OCI-LY1 (cell line): ENCODE results near the gene NRTN.

Experiments used
- H2AFZ ChIP-seq: fragments of 200-600 bp; sonication (generic), shearing (Covaris generic); 2 replicates; pipeline ENCODE4 v1.6.0; 2014; ENCODE audit warnings: antibody characterized with exemption, mild to moderate bottlenecking, low read length
- H3F3A ChIP-seq: fragments of 200-600 bp; sonication (generic), shearing (Covaris generic); 2 replicates; pipeline ENCODE4 v1.6.0; 2014; ENCODE audit warnings: mild to moderate bottlenecking, antibody characterized with exemption, low read length, moderate library complexity; ENCODE audit not compliant: insufficient read depth
- H3K27ac ChIP-seq: fragments of 200-600 bp; sonication (generic); 2 replicates; pipeline ENCODE4 v1.5.1; 2014; ENCODE audit warnings: low read length, mixed run types, mild to moderate bottlenecking, low read depth; ENCODE audit not compliant: poor library complexity, severe bottlenecking
- H3K27me3 ChIP-seq: fragments of 200-600 bp; sonication (generic); 2 replicates; pipeline ENCODE4 v1.6.0; 2014; ENCODE audit warnings: antibody characterized with exemption, mild to moderate bottlenecking, low read length, moderate library complexity; ENCODE audit not compliant: insufficient read depth
- H3K36me3 ChIP-seq: fragments of 200-600 bp; sonication (generic); 2 replicates; pipeline ENCODE4 v1.6.1; 2014; ENCODE audit warnings: mild to moderate bottlenecking, antibody characterized with exemption, low read length, moderate library complexity, mixed read lengths; ENCODE audit not compliant: insufficient read depth
- H3K4me1 ChIP-seq: fragments of 200-600 bp; sonication (generic); 2 replicates; pipeline ENCODE4 v1.5.1; 2014; ENCODE audit warnings: mild to moderate bottlenecking, low read length, moderate library complexity; ENCODE audit not compliant: insufficient read depth, severe bottlenecking
- H3K4me2 ChIP-seq: fragments of 200-600 bp; sonication (generic), shearing (Covaris generic); 2 replicates; pipeline ENCODE4 v1.6.1; 2014; ENCODE audit warnings: low read length
- H3K4me3 ChIP-seq: fragments of 200-600 bp; sonication (generic); 2 replicates; pipeline ENCODE4 v1.5.1; 2014; ENCODE audit warnings: low read length, low read depth, mild to moderate bottlenecking, mixed read lengths; ENCODE audit not compliant: poor library complexity, severe bottlenecking
- H3K79me2 ChIP-seq: fragments of 200-600 bp; shearing (Covaris generic); 2 replicates; pipeline ENCODE4 v1.6.1; 2016; ENCODE audit warnings: mixed run types, low read length, mixed read lengths; ENCODE audit not compliant: insufficient read depth
- H3K9ac ChIP-seq: fragments of 200-600 bp; sonication (generic), shearing (Covaris generic); 2 replicates; pipeline ENCODE4 v1.6.1; 2014; ENCODE audit warnings: mild to moderate bottlenecking, low read length, mixed read lengths
- H3K9me2 ChIP-seq: fragments of 200-600 bp; sonication (generic), shearing (Covaris generic); 2 replicates; pipeline ENCODE4 v1.6.1; 2014; ENCODE audit warnings: low read depth, mild to moderate bottlenecking, low read length, mixed read lengths
- H3K9me3 ChIP-seq: fragments of 200-600 bp; shearing (Covaris generic); 2 replicates; pipeline ENCODE4 v1.6.1; 2014; ENCODE audit warnings: low read length, mixed read lengths
- H4K20me1 ChIP-seq: fragments of 200-600 bp; sonication (generic), shearing (Covaris generic); 2 replicates; pipeline ENCODE4 v1.6.0; 2016; ENCODE audit warnings: mild to moderate bottlenecking, low read length; ENCODE audit not compliant: insufficient read depth
- CTCF ChIP-seq: fragments of 200-600 bp; sonication (generic), shearing (Covaris generic); IDR thresholded peaks from 2 replicates; pipeline ENCODE4 v1.5.1; 2017; ENCODE audit warnings: mild to moderate bottlenecking, antibody characterized with exemption, low read length, moderate library complexity, mixed read lengths
- EZH2 ChIP-seq: fragments of 200-600 bp; sonication (generic), shearing (Covaris generic); IDR thresholded peaks from 2 replicates; pipeline ENCODE4 v1.8.0; 2017; ENCODE audit warnings: borderline replicate concordance, mixed run types, mild to moderate bottlenecking, antibody characterized with exemption, low read length, moderate library complexity, mixed read lengths

NRTN gene

DNA sequence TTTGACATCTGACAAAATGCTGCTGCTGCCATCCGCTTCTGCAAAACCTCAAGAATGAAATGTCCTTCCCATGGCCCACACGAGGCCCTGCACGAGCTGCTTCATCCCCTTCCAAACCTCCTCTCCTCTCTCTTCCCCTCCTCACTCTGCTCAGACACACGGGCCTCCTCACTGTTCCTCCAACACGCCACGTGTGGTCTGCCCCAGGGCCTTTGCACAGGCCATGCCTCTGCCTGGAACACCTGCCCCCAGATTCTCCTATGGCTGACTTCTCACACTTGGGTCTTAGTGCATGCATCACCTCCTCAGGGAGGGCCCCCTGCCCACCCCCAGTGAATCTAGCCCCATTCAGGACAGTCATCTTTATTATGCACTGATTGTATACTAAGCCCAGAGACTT lies 15.9 kb downstream of the NRTN start:
- TF ChIP-seq EZH2 (no peak), CTCF (no peak)
- H3F3A ChIP-seq: no peaks in the 10 kb centered on the region
- no peaks in the 10 kb centered on the region for H3K27me3 ChIP-seq
- no peaks in the 10 kb centered on the region for H3K9me3 ChIP-seq
- no peaks in the 10 kb centered on the region for H4K20me1 ChIP-seq
- H3K27ac ChIP-seq: no peak overlapping the region
- no peaks in the 10 kb centered on the region for H3K4me1 ChIP-seq
- no peak overlapping the region for H3K9ac ChIP-seq
- no peak overlapping the region for H3K4me3 ChIP-seq
- H3K9me2 ChIP-seq: no peaks in the 10 kb centered on the region
- H3K36me3 ChIP-seq: no peaks in the 10 kb centered on the region
- H2AFZ ChIP-seq: no peak overlapping the region
- H3K79me2 ChIP-seq: no peaks in the 10 kb centered on the region
- no peak overlapping the region for H3K4me2 ChIP-seq

GRCh38 chr19:5821521-5822180 lies 16.8 kb downstream of the NRTN start:
- Histone ChIP-seq H3K27me3 (no peaks in the 10 kb centered on the region), H3F3A (no peaks in the 10 kb centered on the region), H3K27ac (no peak overlapping the region), H2AFZ (no peak overlapping the region), H3K79me2 (no peaks in the 10 kb centered on the region), H3K4me1 (peaks cover 6% of the 10 kb centered on the region), H3K9me2 (no peaks in the 10 kb centered on the region), H3K9me3 (no peaks in the 10 kb centered on the region), H3K36me3 (no peaks in the 10 kb centered on the region), H3K4me3 (no peak overlapping the region), H4K20me1 (no peaks in the 10 kb centered on the region), H3K9ac (no peak overlapping the region), H3K4me2 (no peak overlapping the region)
- TF ChIP-seq CTCF (no peak), EZH2 (no peak)

- no peaks in the 10 kb centered on the region for H3K9me3 ChIP-seq
- H3K9me2 ChIP-seq: no peaks in the 10 kb centered on the region
- TF ChIP-seq CTCF (no peak), EZH2 (no peak)
- H3F3A ChIP-seq: 0 out of 2 replicates have a peak, but pooled peaks cover 5% of the 10 kb centered on the region
- no peak overlapping the region for H2AFZ ChIP-seq
- H4K20me1 ChIP-seq: no peaks in the 10 kb centered on the region
- no peaks in the 10 kb centered on the region for H3K27me3 ChIP-seq
- H3K79me2 ChIP-seq: no peaks in the 10 kb centered on the region
- no peak overlapping the region for H3K4me3 ChIP-seq
- no peaks in the 10 kb centered on the region for H3K36me3 ChIP-seq
- H3K27ac ChIP-seq: no peak overlapping the region
- no peak overlapping the region for H3K4me2 ChIP-seq
- no peak overlapping the region for H3K9ac ChIP-seq
- peaks cover 13% of the 10 kb centered on the region for H3K4me1 ChIP-seq
These were observed 17.4 kb downstream of the NRTN start for GRCh38 chr19:5822181-5822844.
